Astrocyte (in vitro differentiated cells and primary cell): ENCODE measurements around the gene FBP1. TPM values are rescaled to one million over a fixed set of nuclear protein-coding genes. Genes with fewer than 3 reads are reported as not detected.
"Not testable (repeated sequence)": the region's sequence is repeated elsewhere in the genome, so short reads cannot be mapped to it uniquely, and the experiment has no call there.

Experiments
- DNase-seq: peaks from one replicate; pipeline ENCODE4 v3.0.0-alpha.2; 2010; ENCODE audit warnings: low read depth
- FAIRE-seq: peaks from 2 replicates; lab custom pipeline; 2011; peaks lifted over from hg19 to GRCh38; lab: Jason Lieb, UNC
- H2AFZ ChIP-seq: 2 replicates; pipeline ENCODE4 v1.6.0; 2012; ENCODE audit warnings: low read depth, low read length, inconsistent platforms
- H3K27ac ChIP-seq: 2 replicates; pipeline ENCODE4 v1.5.1; 2011; ENCODE audit warnings: low read depth, low read length, inconsistent platforms
- H3K27me3 ChIP-seq: 2 replicates; pipeline ENCODE4 v1.6.0; 2011; ENCODE audit warnings: low read length, inconsistent platforms; ENCODE audit not compliant: insufficient read depth
- H3K36me3 ChIP-seq: 2 replicates; pipeline ENCODE4 v1.5.1; 2011; ENCODE audit warnings: low read length, inconsistent platforms; ENCODE audit not compliant: insufficient read depth
- H3K4me1 ChIP-seq: 2 replicates; pipeline ENCODE4 v1.5.1; 2011; ENCODE audit warnings: low read length, inconsistent platforms; ENCODE audit not compliant: insufficient read depth
- H3K4me2 ChIP-seq: 2 replicates; pipeline ENCODE4 v1.6.0; 2012; ENCODE audit warnings: low read length, inconsistent platforms
- H3K4me3 ChIP-seq: 2 replicates; pipeline ENCODE4 v1.5.1; 2011; ENCODE audit warnings: low read depth, mild to moderate bottlenecking, low read length, inconsistent platforms; ENCODE audit not compliant: insufficient read depth
- H3K79me2 ChIP-seq: 2 replicates; pipeline ENCODE4 v1.6.0; 2012; ENCODE audit warnings: mild to moderate bottlenecking, low read length, inconsistent platforms; ENCODE audit not compliant: insufficient read depth
- H3K9ac ChIP-seq: 2 replicates; pipeline ENCODE4 v1.6.0; 2012; ENCODE audit warnings: mild to moderate bottlenecking, low read length, inconsistent platforms
- H3K9me3 ChIP-seq: 2 replicates; pipeline ENCODE4 v1.5.1; 2012; ENCODE audit warnings: low read depth, mild to moderate bottlenecking, low read length, inconsistent platforms; ENCODE audit not compliant: insufficient read depth
- H4K20me1 ChIP-seq: 2 replicates; pipeline ENCODE4 v1.6.0; 2012; ENCODE audit warnings: low read length, inconsistent platforms; ENCODE audit not compliant: insufficient read depth
- H3K27ac Mint-ChIP-seq: one replicate; pipeline ENCODE4 v1.8.0; 2021; ENCODE audit warnings: mild to moderate bottlenecking, mixed read lengths; ENCODE audit not compliant: unreplicated experiment
- H3K27me3 Mint-ChIP-seq: one replicate; pipeline ENCODE4 v1.8.0; 2021; ENCODE audit warnings: low read depth, mixed read lengths; ENCODE audit not compliant: unreplicated experiment
- H3K36me3 Mint-ChIP-seq: one replicate; pipeline ENCODE4 v1.8.0; 2021; ENCODE audit warnings: low read depth, mixed read lengths; ENCODE audit not compliant: unreplicated experiment
- H3K4me1 Mint-ChIP-seq: one replicate; pipeline ENCODE4 v1.8.0; 2021; ENCODE audit warnings: low read depth, mixed read lengths; ENCODE audit not compliant: unreplicated experiment
- H3K4me3 Mint-ChIP-seq: one replicate; pipeline ENCODE4 v1.8.0; 2021; ENCODE audit warnings: mild to moderate bottlenecking, moderate library complexity, mixed read lengths; ENCODE audit not compliant: unreplicated experiment
- H3K9me3 Mint-ChIP-seq: one replicate; pipeline ENCODE4 v1.8.0; 2021; ENCODE audit warnings: mild to moderate bottlenecking, mixed read lengths; ENCODE audit not compliant: unreplicated experiment
- CTCF ChIP-seq: IDR thresholded peaks from 2 replicates; pipeline ENCODE4 v1.5.1; 2011; ENCODE audit warnings: low read depth, mild to moderate bottlenecking, inconsistent platforms, low read length, moderate library complexity; ENCODE audit not compliant: insufficient read depth
- EZH2 ChIP-seq: IDR thresholded peaks from 2 replicates; pipeline ENCODE4 v1.6.1; 2012; ENCODE audit warnings: mild to moderate bottlenecking, low read length, inconsistent platforms; ENCODE audit not compliant: insufficient read depth
- total RNA-seq: library from RNA; stranded (reverse); gene quantifications from 2 replicates; pipeline ENCODE4 v1.2.1, GENCODE V29; 2021

Gene FBP1
- total RNA-seq, 1 donor from 2014 or later: 0.25 TPM

GRCh38 chr9:94591876-94592275, 47.4 kb downstream of the FBP1 start:
- Mint-ChIP-seq H3K36me3 (peaks cover 2% of the 10 kb centered on the region), H3K27me3 (peaks cover 28% of the 10 kb centered on the region), H3K27ac (no peak overlapping the region), H3K4me1 (peaks cover 7% of the 10 kb centered on the region), H3K4me3 (no peak overlapping the region), H3K9me3 (peaks cover 2% of the 10 kb centered on the region)
- no peaks in the 10 kb centered on the region for H3K36me3 ChIP-seq
- H3K4me1 ChIP-seq: no peaks in the 10 kb centered on the region
- DNase-seq (no peak), FAIRE-seq (no peak)
- no peaks in the 10 kb centered on the region for H3K27me3 ChIP-seq
- TF ChIP-seq EZH2: no peak
- no peak for TF ChIP-seq CTCF
- H3K4me3 ChIP-seq: no peak overlapping the region
- H3K27ac ChIP-seq: no peak overlapping the region
- H2AFZ ChIP-seq: no peak overlapping the region
- H3K9me3 ChIP-seq: no peaks in the 10 kb centered on the region
- H4K20me1 ChIP-seq: no peaks in the 10 kb centered on the region
- no peak overlapping the region for H3K4me2 ChIP-seq
- no peaks in the 10 kb centered on the region for H3K79me2 ChIP-seq
- no peak overlapping the region for H3K9ac ChIP-seq

GRCh38 chr9:94591046-94591545, 48.2 kb downstream of the FBP1 start:
- FAIRE-seq, H3K4me3 ChIP-seq, H3K9ac ChIP-seq, H3K27ac ChIP-seq, H3K27ac Mint-ChIP-seq, H2AFZ ChIP-seq, H3K27me3 ChIP-seq, H3K36me3 ChIP-seq, H3K9me3 Mint-ChIP-seq, H3K4me1 ChIP-seq, H4K20me1 ChIP-seq, H3K9me3 ChIP-seq, DNase-seq, H3K4me2 ChIP-seq, H3K4me3 Mint-ChIP-seq, H3K36me3 Mint-ChIP-seq, H3K79me2 ChIP-seq: not testable (repeated sequence)
- peaks cover 26% of the 10 kb centered on the region for H3K27me3 Mint-ChIP-seq
- peaks cover 13% of the 10 kb centered on the region for H3K4me1 Mint-ChIP-seq

- Histone ChIP-seq H2AFZ (no peak overlapping the region), H3K27ac (no peak overlapping the region), H3K9me3 (no peaks in the 10 kb centered on the region), H3K4me3 (no peak overlapping the region), H3K79me2 (no peaks in the 10 kb centered on the region), H3K4me2 (no peak overlapping the region), H4K20me1 (no peaks in the 10 kb centered on the region), H3K4me1 (no peaks in the 10 kb centered on the region), H3K9ac (no peak overlapping the region), H3K27me3 (no peaks in the 10 kb centered on the region), H3K36me3 (no peaks in the 10 kb centered on the region)
- Mint-ChIP-seq H3K36me3 (peaks cover 2% of the 10 kb centered on the region), H3K4me3 (no peak overlapping the region), H3K9me3 (peaks cover 2% of the 10 kb centered on the region), H3K4me1 (peaks cover 13% of the 10 kb centered on the region), H3K27me3 (peaks cover 25% of the 10 kb centered on the region), H3K27ac (no peak overlapping the region)
- TF ChIP-seq EZH2 (no peak), CTCF (no peak)
- FAIRE-seq (no peak), DNase-seq (no peak)
Observed at GRCh38 chr9:94588681-94589080, 50.6 kb downstream of the FBP1 start.
